OCI-LY1 (cell line): ENCODE data around the gene GTF2H3.

Experiments
- H2AFZ ChIP-seq: fragments of 200-600 bp; sonication (generic), shearing (Covaris generic); 2 replicates; pipeline ENCODE4 v1.6.0; 2014; ENCODE audit warnings: antibody characterized with exemption, mild to moderate bottlenecking, low read length
- H3F3A ChIP-seq: fragments of 200-600 bp; sonication (generic), shearing (Covaris generic); 2 replicates; pipeline ENCODE4 v1.6.0; 2014; ENCODE audit warnings: mild to moderate bottlenecking, antibody characterized with exemption, low read length, moderate library complexity; ENCODE audit not compliant: insufficient read depth
- H3K27ac ChIP-seq: fragments of 200-600 bp; sonication (generic); 2 replicates; pipeline ENCODE4 v1.5.1; 2014; ENCODE audit warnings: low read length, mixed run types, mild to moderate bottlenecking, low read depth; ENCODE audit not compliant: poor library complexity, severe bottlenecking
- H3K27me3 ChIP-seq: fragments of 200-600 bp; sonication (generic); 2 replicates; pipeline ENCODE4 v1.6.0; 2014; ENCODE audit warnings: antibody characterized with exemption, mild to moderate bottlenecking, low read length, moderate library complexity; ENCODE audit not compliant: insufficient read depth
- H3K36me3 ChIP-seq: fragments of 200-600 bp; sonication (generic); 2 replicates; pipeline ENCODE4 v1.6.1; 2014; ENCODE audit warnings: mild to moderate bottlenecking, antibody characterized with exemption, low read length, moderate library complexity, mixed read lengths; ENCODE audit not compliant: insufficient read depth
- H3K4me1 ChIP-seq: fragments of 200-600 bp; sonication (generic); 2 replicates; pipeline ENCODE4 v1.5.1; 2014; ENCODE audit warnings: mild to moderate bottlenecking, low read length, moderate library complexity; ENCODE audit not compliant: insufficient read depth, severe bottlenecking
- H3K4me2 ChIP-seq: fragments of 200-600 bp; sonication (generic), shearing (Covaris generic); 2 replicates; pipeline ENCODE4 v1.6.1; 2014; ENCODE audit warnings: low read length
- H3K4me3 ChIP-seq: fragments of 200-600 bp; sonication (generic); 2 replicates; pipeline ENCODE4 v1.5.1; 2014; ENCODE audit warnings: low read length, low read depth, mild to moderate bottlenecking, mixed read lengths; ENCODE audit not compliant: poor library complexity, severe bottlenecking
- H3K79me2 ChIP-seq: fragments of 200-600 bp; shearing (Covaris generic); 2 replicates; pipeline ENCODE4 v1.6.1; 2016; ENCODE audit warnings: mixed run types, low read length, mixed read lengths; ENCODE audit not compliant: insufficient read depth
- H3K9ac ChIP-seq: fragments of 200-600 bp; sonication (generic), shearing (Covaris generic); 2 replicates; pipeline ENCODE4 v1.6.1; 2014; ENCODE audit warnings: mild to moderate bottlenecking, low read length, mixed read lengths
- H3K9me2 ChIP-seq: fragments of 200-600 bp; sonication (generic), shearing (Covaris generic); 2 replicates; pipeline ENCODE4 v1.6.1; 2014; ENCODE audit warnings: low read depth, mild to moderate bottlenecking, low read length, mixed read lengths
- H3K9me3 ChIP-seq: fragments of 200-600 bp; shearing (Covaris generic); 2 replicates; pipeline ENCODE4 v1.6.1; 2014; ENCODE audit warnings: low read length, mixed read lengths
- H4K20me1 ChIP-seq: fragments of 200-600 bp; sonication (generic), shearing (Covaris generic); 2 replicates; pipeline ENCODE4 v1.6.0; 2016; ENCODE audit warnings: mild to moderate bottlenecking, low read length; ENCODE audit not compliant: insufficient read depth
- CTCF ChIP-seq: fragments of 200-600 bp; sonication (generic), shearing (Covaris generic); IDR thresholded peaks from 2 replicates; pipeline ENCODE4 v1.5.1; 2017; ENCODE audit warnings: mild to moderate bottlenecking, antibody characterized with exemption, low read length, moderate library complexity, mixed read lengths
- EZH2 ChIP-seq: fragments of 200-600 bp; sonication (generic), shearing (Covaris generic); IDR thresholded peaks from 2 replicates; pipeline ENCODE4 v1.8.0; 2017; ENCODE audit warnings: borderline replicate concordance, mixed run types, mild to moderate bottlenecking, antibody characterized with exemption, low read length, moderate library complexity, mixed read lengths

The GTF2H3 gene

GRCh38 chr12:123675436-123675835 lies 41.8 kb downstream of the GTF2H3 start:
- H3K4me2 ChIP-seq = no peak overlapping the region
- no peaks in the 10 kb centered on the region for H3K9me2 ChIP-seq
- no peaks in the 10 kb centered on the region for H3K79me2 ChIP-seq
- no peaks in the 10 kb centered on the region for H4K20me1 ChIP-seq
- H3K9me3 ChIP-seq = no peaks in the 10 kb centered on the region
- H3K27ac ChIP-seq = no peak overlapping the region
- 0 out of 2 replicates have a peak, but pooled peaks cover 3% of the 10 kb centered on the region for H3K36me3 ChIP-seq
- no peak overlapping the region for H3K9ac ChIP-seq
- H3K4me1 ChIP-seq = peaks cover 13% of the 10 kb centered on the region
- H2AFZ ChIP-seq = no peak overlapping the region
- no peak for TF ChIP-seq CTCF
- no peak for TF ChIP-seq EZH2
- no peak overlapping the region for H3K4me3 ChIP-seq
- H3K27me3 ChIP-seq = no peaks in the 10 kb centered on the region
- no peaks in the 10 kb centered on the region; the same call in 1 of the 2 replicates for H3F3A ChIP-seq

- no peaks in the 10 kb centered on the region for H3K9me2 ChIP-seq
- no peaks in the 10 kb centered on the region for H3K79me2 ChIP-seq
- H2AFZ ChIP-seq = no peak overlapping the region
- no peaks in the 10 kb centered on the region for H3K9me3 ChIP-seq
- H3F3A ChIP-seq = no peaks in the 10 kb centered on the region; the same call in 1 of the 2 replicates
- H3K4me3 ChIP-seq = no peak overlapping the region
- peaks cover 2% of the 10 kb centered on the region for H3K4me1 ChIP-seq
- TF ChIP-seq EZH2 (no peak), CTCF (no peak)
- no peaks in the 10 kb centered on the region for H3K27me3 ChIP-seq
- no peak overlapping the region for H3K9ac ChIP-seq
- no peaks in the 10 kb centered on the region for H4K20me1 ChIP-seq
- H3K4me2 ChIP-seq = no peak overlapping the region
- H3K27ac ChIP-seq = no peak overlapping the region
- 0 out of 2 replicates have a peak, but pooled peaks cover 3% of the 10 kb centered on the region for H3K36me3 ChIP-seq
Measured at GRCh38 chr12:123676616-123677320, 43.1 kb downstream of the GTF2H3 start.

- H3K27ac ChIP-seq = no peak overlapping the region
- TF ChIP-seq CTCF (no peak), EZH2 (no peak)
- H3K9me2 ChIP-seq = no peaks in the 10 kb centered on the region
- no peak overlapping the region for H3K9ac ChIP-seq
- no peaks in the 10 kb centered on the region for H3K9me3 ChIP-seq
- H4K20me1 ChIP-seq = no peaks in the 10 kb centered on the region
- H3K79me2 ChIP-seq = no peaks in the 10 kb centered on the region
- H3K36me3 ChIP-seq = 0 out of 2 replicates have a peak, but pooled peaks cover 6% of the 10 kb centered on the region
- no peaks in the 10 kb centered on the region for H3F3A ChIP-seq
- no peak overlapping the region for H3K4me2 ChIP-seq
- no peak overlapping the region for H2AFZ ChIP-seq
- H3K4me3 ChIP-seq = no peak overlapping the region
- H3K4me1 ChIP-seq = no peaks in the 10 kb centered on the region
- H3K27me3 ChIP-seq = no peaks in the 10 kb centered on the region
Measured at GRCh38 chr12:123678981-123679380, 45.4 kb downstream of the GTF2H3 start.
